Stomach smooth muscle (tissue), 2 donors: Measurements from ENCODE around the gene SCFD2.

Experiments
- H3K27ac ChIP-seq: one replicate; pipeline ENCODE4 v1.7.0; 2013; ENCODE audit warnings: mild to moderate bottlenecking, low read length, inconsistent platforms
- H3K27me3 ChIP-seq, 2 donors: one replicate each; pipeline ENCODE4 v1.7.0; 2013; ENCODE audit warnings: low read length in 2 of 2; ENCODE audit not compliant: insufficient read depth in 2 of 2, control insufficient read depth in 1 of 2
- H3K36me3 ChIP-seq, 2 donors: one replicate each; pipeline ENCODE4 v1.7.0; 2013; ENCODE audit warnings: low read length in 2 of 2; ENCODE audit not compliant: control insufficient read depth in 2 of 2, insufficient read depth in 2 of 2
- H3K4me1 ChIP-seq: one replicate; pipeline ENCODE4 v1.7.0; 2013; ENCODE audit warnings: low read length; ENCODE audit not compliant: control insufficient read depth, insufficient read depth
- H3K4me3 ChIP-seq, 2 donors: one replicate each; pipeline ENCODE4 v1.7.0; 2013; ENCODE audit warnings: low read length in 2 of 2
- H3K9ac ChIP-seq, 2 donors: one replicate each; pipeline ENCODE4 v1.7.0; 2013; ENCODE audit warnings: low read length in 2 of 2, mild to moderate bottlenecking in 1 of 2
- H3K9me3 ChIP-seq, 2 donors: one replicate each; pipeline ENCODE4 v1.7.0; 2013; ENCODE audit warnings: low read length in 2 of 2; ENCODE audit not compliant: control insufficient read depth in 2 of 2
- donor health status: healthy.
- donor health status: Pancreatic carcinoma.

SCFD2 gene

GRCh38 chr4:53013873-53014775 lies 351.7 kb downstream of the SCFD2 start:
- H3K9me3 ChIP-seq, result no peaks in the 10 kb centered on the region
- no peaks in the 10 kb centered on the region for H3K27me3 ChIP-seq
- no peak overlapping the region for H3K27ac ChIP-seq
- H3K4me1 ChIP-seq, result peaks cover 11% of the 10 kb centered on the region
- H3K36me3 ChIP-seq, result no peaks in the 10 kb centered on the region
- H3K4me3 ChIP-seq, result no peak overlapping the region
- H3K9ac ChIP-seq, result no peak overlapping the region

DNA sequence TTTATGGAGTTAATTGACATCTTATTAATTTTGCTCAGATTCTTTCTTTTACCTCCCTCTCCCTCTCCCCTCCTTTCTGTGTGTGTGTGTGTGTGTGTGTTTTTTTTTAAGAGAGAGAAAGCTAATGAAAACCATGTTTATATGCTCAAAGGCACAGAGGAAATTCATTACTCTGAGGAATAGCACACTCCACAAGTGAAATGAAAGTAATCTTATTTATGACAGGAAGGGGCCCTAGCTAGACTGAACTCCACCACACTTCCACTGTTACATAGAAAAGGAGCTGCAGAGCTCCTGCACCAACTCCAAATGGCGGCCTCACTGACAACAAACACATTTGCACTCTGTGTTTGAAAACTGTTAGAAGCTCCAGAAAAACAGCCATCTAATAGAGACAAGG lies 353.1 kb downstream of the SCFD2 start:
- H3K9me3 ChIP-seq, result no peaks in the 10 kb centered on the region
- H3K36me3 ChIP-seq, result no peaks in the 10 kb centered on the region
- H3K27me3 ChIP-seq, result no peaks in the 10 kb centered on the region
- peaks cover 11% of the 10 kb centered on the region for H3K4me1 ChIP-seq
- H3K27ac ChIP-seq, result no peak overlapping the region
- H3K4me3 ChIP-seq, result no peak overlapping the region
- H3K9ac ChIP-seq, result no peak overlapping the region

- H3K27ac ChIP-seq, result no peak overlapping the region
- H3K4me3 ChIP-seq, result no peak overlapping the region
- no peak overlapping the region for H3K9ac ChIP-seq
- H3K9me3 ChIP-seq, result no peaks in the 10 kb centered on the region
- H3K36me3 ChIP-seq, result no peaks in the 10 kb centered on the region
- H3K4me1 ChIP-seq, result peaks cover 11% of the 10 kb centered on the region
- no peaks in the 10 kb centered on the region for H3K27me3 ChIP-seq
Measured at GRCh38 chr4:53011259-53011905, 354.5 kb downstream of the SCFD2 start.

GRCh38 chr4:53010318-53010717 lies 355.5 kb downstream of the SCFD2 start:
- Histone ChIP-seq H3K27ac (peak overlapping the region; percentile 2), H3K36me3 (no peaks in the 10 kb centered on the region)

GRCh38 chr4:53009824-53010223 lies 356.0 kb downstream of the SCFD2 start:
- no peak overlapping the region for H3K4me3 ChIP-seq
- no peak overlapping the region for H3K9ac ChIP-seq
- H3K27me3 ChIP-seq, result no peaks in the 10 kb centered on the region
- H3K36me3 ChIP-seq, result no peaks in the 10 kb centered on the region
- H3K9me3 ChIP-seq, result no peaks in the 10 kb centered on the region
- peak overlapping the region; percentile 2 for H3K27ac ChIP-seq
- H3K4me1 ChIP-seq, result peaks cover 11% of the 10 kb centered on the region

More at GRCh38 chr4:53010318-53010717, 355.5 kb downstream of the SCFD2 start:
- H3K9ac ChIP-seq, result no peak overlapping the region
- no peaks in the 10 kb centered on the region for H3K27me3 ChIP-seq
- peaks cover 11% of the 10 kb centered on the region for H3K4me1 ChIP-seq
- no peak overlapping the region for H3K4me3 ChIP-seq
- H3K9me3 ChIP-seq, result no peaks in the 10 kb centered on the region

DNA sequence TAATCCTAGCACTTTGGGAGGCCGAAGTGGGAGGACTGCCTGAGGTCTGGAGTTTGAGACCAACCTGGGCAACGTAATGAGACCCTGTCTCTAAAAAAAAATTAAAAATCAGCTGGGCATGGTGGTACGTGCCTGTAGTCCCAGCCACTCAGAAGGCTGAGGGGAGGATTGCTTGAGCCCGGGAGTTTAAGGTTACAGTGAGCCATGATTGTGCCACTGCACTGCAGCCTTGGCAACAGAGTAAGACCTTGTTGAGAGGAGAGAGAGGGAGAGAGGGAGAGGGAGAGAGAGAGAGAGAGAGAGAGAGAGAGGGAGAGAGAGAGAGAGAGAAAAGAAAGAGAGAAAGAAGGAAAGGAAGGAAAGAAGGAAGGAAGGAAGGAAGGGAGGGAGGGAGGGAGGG lies 358.8 kb downstream of the SCFD2 start:
- H3K9me3 ChIP-seq, result no peaks in the 10 kb centered on the region
- peaks cover 8% of the 10 kb centered on the region for H3K4me1 ChIP-seq
- no peak overlapping the region for H3K9ac ChIP-seq
- H3K4me3 ChIP-seq, result no peak overlapping the region
- no peaks in the 10 kb centered on the region for H3K36me3 ChIP-seq
- no peak overlapping the region for H3K27ac ChIP-seq
- H3K27me3 ChIP-seq, result no peaks in the 10 kb centered on the region

GRCh38 chr4:53005808-53006207 lies 360.1 kb downstream of the SCFD2 start:
- Histone ChIP-seq H3K4me1 (peaks cover 3% of the 10 kb centered on the region), H3K27me3 (no peaks in the 10 kb centered on the region), H3K9me3 (no peaks in the 10 kb centered on the region), H3K36me3 (no peaks in the 10 kb centered on the region), H3K9ac (no peak overlapping the region), H3K4me3 (no peak overlapping the region), H3K27ac (no peak overlapping the region)

DNA sequence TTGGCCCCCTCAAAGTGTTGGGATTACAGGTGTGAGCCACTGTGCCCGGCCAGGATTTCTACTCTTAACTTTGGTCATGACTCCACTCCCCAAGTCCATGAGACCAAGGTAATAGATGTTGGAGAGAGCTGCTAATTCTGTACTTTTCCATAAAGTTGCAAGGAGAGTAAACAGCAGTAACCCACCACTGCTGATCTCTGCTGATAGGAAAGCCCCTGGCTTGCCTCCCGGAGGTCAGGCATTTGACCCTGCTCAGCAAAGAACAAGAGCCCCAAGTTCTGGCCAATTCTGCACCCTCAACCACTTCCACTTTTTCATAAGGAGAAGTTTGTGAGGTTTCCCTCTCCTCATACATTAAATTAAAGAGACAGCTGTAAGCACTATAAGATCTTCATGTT lies 360.7 kb downstream of the SCFD2 start:
- H3K27me3 ChIP-seq, result no peaks in the 10 kb centered on the region
- H3K9me3 ChIP-seq, result no peaks in the 10 kb centered on the region
- peaks cover 3% of the 10 kb centered on the region for H3K4me1 ChIP-seq
- no peak overlapping the region for H3K27ac ChIP-seq
- H3K36me3 ChIP-seq, result no peaks in the 10 kb centered on the region
- no peak overlapping the region for H3K4me3 ChIP-seq
- no peak overlapping the region for H3K9ac ChIP-seq

- no peaks in the 10 kb centered on the region for H3K27me3 ChIP-seq
- H3K9ac ChIP-seq, result no peak overlapping the region
- no peaks in the 10 kb centered on the region for H3K36me3 ChIP-seq
- no peak overlapping the region for H3K27ac ChIP-seq
- peaks cover under 1% of the 10 kb centered on the region for H3K4me1 ChIP-seq
- H3K9me3 ChIP-seq, result no peaks in the 10 kb centered on the region
- no peak overlapping the region for H3K4me3 ChIP-seq
Measured at GRCh38 chr4:53004497-53005148, 361.2 kb downstream of the SCFD2 start.

- Histone ChIP-seq H3K4me3 (no peak overlapping the region), H3K27me3 (no peaks in the 10 kb centered on the region), H3K9me3 (no peaks in the 10 kb centered on the region), H3K4me1 (no peaks in the 10 kb centered on the region), H3K27ac (no peak overlapping the region), H3K36me3 (no peaks in the 10 kb centered on the region), H3K9ac (no peak overlapping the region)
Measured at GRCh38 chr4:53003959-53004358, 361.9 kb downstream of the SCFD2 start.
